Mesothelial cell of epicardium (in vitro differentiated cells): Measurements from ENCODE around the gene CUX1. TPM values are rescaled to one million over a fixed set of nuclear protein-coding genes. Genes with fewer than 3 reads are reported as not detected.

Experiments used
- DNase-seq, 2 experiments: peaks; one replicate each; pipeline ENCODE4 v3.0.0; 2021; ENCODE audit warnings: low spot score in 2 of 2; ENCODE audit not compliant: unreplicated experiment in 2 of 2
- H3K27ac Mint-ChIP-seq: 2 replicates; pipeline ENCODE4 v1.8.0; 2021; ENCODE audit warnings: mixed read lengths
- H3K27me3 Mint-ChIP-seq: 2 replicates; pipeline ENCODE4 v1.8.0; 2021; ENCODE audit warnings: low read depth, mixed read lengths
- H3K36me3 Mint-ChIP-seq: 2 replicates; pipeline ENCODE4 v1.8.0; 2021; ENCODE audit warnings: mixed read lengths
- H3K4me1 Mint-ChIP-seq: 2 replicates; pipeline ENCODE4 v1.8.0; 2021; ENCODE audit warnings: mixed read lengths
- H3K4me3 Mint-ChIP-seq: 2 replicates; pipeline ENCODE4 v1.8.0; 2021; ENCODE audit warnings: mild to moderate bottlenecking, moderate library complexity, mixed read lengths
- H3K9me3 Mint-ChIP-seq: 2 replicates; pipeline ENCODE4 v1.8.0; 2021; ENCODE audit warnings: mixed read lengths
- total RNA-seq: library from RNA; stranded (reverse); gene quantifications from 3 replicates; pipeline ENCODE4 v1.2.1, GENCODE V29; 2021
- TF ChIP-seq, protein P1 (sequence below): fragments of 200-600 bp; sonication (generic); IDR thresholded peaks from one replicate; pipeline ENCODE4 v1.5.0; 2021; ENCODE audit warnings: antibody characterized with exemption; ENCODE audit not compliant: unreplicated experiment

Gene CUX1
- total RNA-seq, 1 donor from 2014 or later, result 158 TPM

- peaks cover 25% of the 10 kb centered on the region for H3K4me1 Mint-ChIP-seq
- no peak overlapping the region for H3K4me3 Mint-ChIP-seq
- no peak overlapping the region for H3K27ac Mint-ChIP-seq
- H3K9me3 Mint-ChIP-seq, result no peaks in the 10 kb centered on the region
- no peaks in the 10 kb centered on the region for H3K27me3 Mint-ChIP-seq
- TF ChIP-seq, protein P1, sequence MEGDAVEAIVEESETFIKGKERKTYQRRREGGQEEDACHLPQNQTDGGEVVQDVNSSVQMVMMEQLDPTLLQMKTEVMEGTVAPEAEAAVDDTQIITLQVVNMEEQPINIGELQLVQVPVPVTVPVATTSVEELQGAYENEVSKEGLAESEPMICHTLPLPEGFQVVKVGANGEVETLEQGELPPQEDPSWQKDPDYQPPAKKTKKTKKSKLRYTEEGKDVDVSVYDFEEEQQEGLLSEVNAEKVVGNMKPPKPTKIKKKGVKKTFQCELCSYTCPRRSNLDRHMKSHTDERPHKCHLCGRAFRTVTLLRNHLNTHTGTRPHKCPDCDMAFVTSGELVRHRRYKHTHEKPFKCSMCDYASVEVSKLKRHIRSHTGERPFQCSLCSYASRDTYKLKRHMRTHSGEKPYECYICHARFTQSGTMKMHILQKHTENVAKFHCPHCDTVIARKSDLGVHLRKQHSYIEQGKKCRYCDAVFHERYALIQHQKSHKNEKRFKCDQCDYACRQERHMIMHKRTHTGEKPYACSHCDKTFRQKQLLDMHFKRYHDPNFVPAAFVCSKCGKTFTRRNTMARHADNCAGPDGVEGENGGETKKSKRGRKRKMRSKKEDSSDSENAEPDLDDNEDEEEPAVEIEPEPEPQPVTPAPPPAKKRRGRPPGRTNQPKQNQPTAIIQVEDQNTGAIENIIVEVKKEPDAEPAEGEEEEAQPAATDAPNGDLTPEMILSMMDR, result no peak
- no peak for DNase-seq
- H3K36me3 Mint-ChIP-seq, result peaks cover 2% of the 10 kb centered on the region
These were observed 73.5 kb downstream of the CUX1 start for GRCh38 chr7:101890749-101891523.

DNA sequence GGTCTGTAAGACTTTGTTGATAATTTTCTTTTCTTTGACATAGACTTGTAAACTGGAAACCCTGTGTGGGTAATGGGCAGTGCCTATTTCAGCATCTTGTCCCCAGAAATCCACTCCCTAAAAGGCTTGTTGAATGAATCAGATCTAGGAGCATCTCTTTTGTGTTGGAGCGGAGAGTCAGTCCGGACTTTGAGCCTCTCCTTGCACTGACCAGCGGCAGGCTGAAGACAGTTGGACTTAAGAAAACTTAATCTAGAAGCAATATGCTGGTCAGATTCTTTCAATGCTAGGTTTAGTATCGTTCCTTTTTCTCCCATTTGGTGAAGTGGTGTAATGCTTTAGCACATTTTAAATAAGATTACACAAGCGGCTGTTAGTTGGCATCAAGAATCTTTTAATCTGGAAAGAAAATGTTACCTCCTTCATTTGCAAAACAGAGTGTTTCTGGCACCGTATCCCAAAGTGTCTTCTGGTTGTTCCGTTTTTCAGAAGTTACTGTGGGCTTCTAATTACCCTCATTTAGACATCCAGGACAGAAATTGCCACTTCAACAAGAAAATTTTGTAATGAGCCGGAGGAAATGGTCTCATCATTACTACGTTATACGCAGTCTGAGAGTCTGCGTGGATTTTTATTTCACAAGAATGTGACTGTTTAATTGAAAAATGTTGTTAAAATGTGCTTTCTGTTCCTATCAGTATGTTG is 74.7 kb downstream of the CUX1 start:
- H3K9me3 Mint-ChIP-seq, result no peaks in the 10 kb centered on the region
- H3K4me3 Mint-ChIP-seq, result no peak overlapping the region
- TF ChIP-seq, protein P1, result no peak
- H3K27me3 Mint-ChIP-seq, result no peaks in the 10 kb centered on the region
- H3K4me1 Mint-ChIP-seq, result peaks cover 36% of the 10 kb centered on the region
- no peak for DNase-seq
- H3K36me3 Mint-ChIP-seq, result peaks cover 2% of the 10 kb centered on the region
- no peak overlapping the region for H3K27ac Mint-ChIP-seq

DNA sequence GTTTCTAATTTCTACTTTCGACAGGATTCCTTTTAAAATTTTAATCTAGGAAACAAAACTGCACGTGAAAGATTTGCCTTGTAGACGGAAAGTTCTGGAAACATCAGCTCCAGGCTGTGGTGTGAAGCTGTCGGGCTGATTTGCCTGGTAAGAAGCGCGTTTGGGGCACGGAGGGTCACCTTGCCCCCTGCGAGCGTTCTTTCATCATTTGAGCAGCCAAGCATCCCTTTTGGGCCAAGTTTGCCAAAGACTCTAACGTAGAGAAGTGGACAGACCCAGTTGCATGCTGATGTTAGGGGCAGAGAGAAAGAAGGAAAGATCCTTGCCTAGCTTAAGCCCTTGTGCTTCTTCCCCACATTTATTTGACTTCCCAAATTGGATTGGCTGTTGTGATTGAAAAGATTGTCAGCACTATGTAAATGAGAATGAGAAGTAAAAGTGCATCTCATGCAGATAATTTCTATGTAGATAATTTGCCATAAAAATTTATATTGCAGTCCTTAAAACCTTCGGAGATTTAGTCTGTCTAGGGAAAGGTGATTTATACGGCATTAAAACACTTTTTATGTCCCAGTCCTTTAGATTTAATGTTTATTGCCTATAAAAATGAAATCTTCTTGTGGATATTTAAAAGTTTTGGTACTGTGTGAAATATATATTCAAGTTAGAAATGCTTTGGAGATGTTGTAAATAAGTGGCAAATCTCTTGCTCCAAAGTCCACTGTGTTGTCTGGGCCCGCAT is 76.1 kb downstream of the CUX1 start:
- Mint-ChIP-seq H3K36me3 (no peaks in the 10 kb centered on the region), H3K4me1 (peaks cover 43% of the 10 kb centered on the region), H3K27ac (no peak overlapping the region), H3K4me3 (no peak overlapping the region), H3K27me3 (no peaks in the 10 kb centered on the region), H3K9me3 (no peaks in the 10 kb centered on the region)
- no peak for DNase-seq
- TF ChIP-seq, protein P1, result no peak

DNA sequence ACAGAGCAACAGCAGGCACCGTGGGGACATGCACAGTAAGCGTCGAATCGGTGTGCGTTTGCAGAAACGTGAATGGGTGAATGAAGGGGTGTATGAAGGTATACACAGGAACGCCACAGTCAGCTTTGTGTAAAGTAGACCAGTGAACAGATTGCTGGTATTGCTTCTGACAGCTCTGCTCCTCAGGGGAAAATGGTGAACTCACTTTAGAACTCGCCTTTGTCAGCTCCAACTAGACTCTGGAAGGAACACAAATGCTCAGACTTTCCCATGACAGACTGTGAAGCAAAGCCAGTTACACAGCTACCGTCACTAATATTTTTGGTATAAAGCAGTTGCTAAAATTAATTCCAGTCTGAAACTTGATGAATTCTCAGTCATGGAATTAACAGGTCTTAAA is 78.9 kb downstream of the CUX1 start:
- H3K27ac Mint-ChIP-seq, result no peak overlapping the region
- no peak for DNase-seq
- H3K36me3 Mint-ChIP-seq, result no peaks in the 10 kb centered on the region
- H3K27me3 Mint-ChIP-seq, result no peaks in the 10 kb centered on the region
- H3K4me1 Mint-ChIP-seq, result peaks cover 49% of the 10 kb centered on the region
- H3K9me3 Mint-ChIP-seq, result no peaks in the 10 kb centered on the region
- H3K4me3 Mint-ChIP-seq, result no peak overlapping the region
- TF ChIP-seq, protein P1, result no peak

DNA sequence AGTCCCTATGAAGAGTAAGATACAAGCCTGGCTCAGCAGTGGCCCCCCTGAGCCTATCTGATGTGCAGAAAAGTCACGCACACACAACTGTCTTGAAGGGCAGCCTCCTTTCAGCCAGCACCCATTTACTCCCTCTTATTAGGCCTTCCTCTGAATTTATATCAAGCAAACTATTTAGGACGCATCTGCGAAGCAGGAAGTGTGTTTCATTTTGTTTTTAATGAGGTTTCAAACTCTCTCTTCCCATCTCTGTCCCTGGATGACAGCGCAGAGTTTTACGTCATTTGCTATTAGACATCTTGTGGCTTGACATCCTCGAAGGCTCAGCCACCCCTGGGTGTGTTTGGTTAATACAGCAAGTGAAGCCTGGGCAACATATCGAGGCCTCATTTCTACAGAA is 79.5 kb downstream of the CUX1 start:
- no peaks in the 10 kb centered on the region for H3K27me3 Mint-ChIP-seq
- H3K36me3 Mint-ChIP-seq, result no peaks in the 10 kb centered on the region
- no peak for DNase-seq
- no peak overlapping the region for H3K4me3 Mint-ChIP-seq
- peaks cover 51% of the 10 kb centered on the region for H3K4me1 Mint-ChIP-seq
- TF ChIP-seq, protein P1, result no peak
- H3K27ac Mint-ChIP-seq, result no peak overlapping the region
- H3K9me3 Mint-ChIP-seq, result no peaks in the 10 kb centered on the region
